Measurements from ENCODE around the gene SEMA3E. TPM values are rescaled to one million over a fixed set of nuclear protein-coding genes. Genes with fewer than 3 reads are reported as not detected.

The SEMA3E gene
- polyA plus RNA-seq, 1 donor from 2014 or later, result 0.98 TPM

DNA sequence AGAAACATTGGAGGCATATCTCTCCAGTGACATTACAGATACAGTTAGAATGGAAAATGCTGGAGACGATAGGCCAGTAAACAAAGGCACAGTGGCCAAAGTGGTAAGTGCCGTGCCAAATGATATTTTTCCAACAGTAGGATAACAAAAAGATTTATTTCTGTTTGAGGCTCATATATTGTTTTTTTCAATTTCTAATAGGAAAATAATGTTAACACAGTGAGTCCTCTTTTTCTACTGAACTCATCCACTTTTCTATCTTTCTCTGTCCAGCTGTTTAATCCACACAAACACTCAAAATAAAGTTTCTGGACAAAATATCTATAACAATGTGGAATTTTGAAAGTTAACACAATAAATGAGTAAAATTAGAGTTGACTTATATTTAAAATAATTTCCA lies 201.3 kb downstream of the SEMA3E start:
- H2AFZ ChIP-seq (ENCODE audit: low read depth, low read length), result no peak overlapping the region
- no peak overlapping the region for H3K4me3 ChIP-seq (ENCODE audit: low read length)

DNA sequence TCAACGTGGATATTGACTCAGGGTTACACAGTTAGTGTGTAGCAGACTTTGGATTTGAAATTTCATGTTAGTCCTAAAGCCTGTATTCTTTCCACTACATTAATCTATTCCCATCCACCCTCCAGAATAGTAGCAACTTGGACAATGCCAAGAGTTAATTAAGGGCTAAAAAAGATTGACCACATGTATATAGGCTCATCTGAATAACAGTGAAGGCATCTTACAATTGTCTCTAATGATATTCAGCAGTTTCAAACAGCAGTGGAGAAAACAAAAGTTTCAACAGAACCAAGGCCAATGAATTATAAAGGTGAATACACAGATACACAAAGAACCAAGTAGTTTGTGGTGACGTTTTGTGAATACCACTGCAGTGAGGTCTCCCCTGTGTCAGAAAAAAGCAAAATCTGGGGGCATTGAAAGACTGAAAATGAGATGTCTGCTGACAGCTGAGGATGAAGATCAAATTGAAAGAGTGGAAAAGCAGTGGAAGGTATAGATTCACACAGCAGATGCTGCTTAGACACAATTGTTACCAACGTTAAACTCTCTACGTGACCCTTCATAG lies 202.8 kb downstream of the SEMA3E start:
- H3K9me2 ChIP-seq (ENCODE audit: insufficient read depth, low read length), result no peaks in the 10 kb centered on the region
- H3K36me3 ChIP-seq (ENCODE audit: insufficient read depth, low read length), result no peaks in the 10 kb centered on the region
- no peaks in the 10 kb centered on the region for H3K9me3 ChIP-seq (ENCODE audit: low read length)
- H4K20me1 ChIP-seq (ENCODE audit: insufficient read depth), result no peaks in the 10 kb centered on the region
- H3K9ac ChIP-seq (ENCODE audit: low read length), result no peak overlapping the region
- no peak overlapping the region for H3K4me2 ChIP-seq (ENCODE audit: low read length)
- no peak overlapping the region for H3K4me3 ChIP-seq (ENCODE audit: low read length)
- H3K27me3 ChIP-seq (ENCODE audit: insufficient read depth, low read depth, low read length), result no peaks in the 10 kb centered on the region
- TF ChIP-seq CTCF (IDR thresholded peaks at IDR 0.05; ENCODE audit: poor library complexity, severe bottlenecking) (no peak), POLR2AphosphoS5 (IDR thresholded peaks at IDR 0.05) (no peak), MXI1 (conservative IDR thresholded peaks at IDR 0.05; ENCODE audit: poor library complexity, severe bottlenecking) (no peak), EP300 (conservative IDR thresholded peaks at IDR 0.05; ENCODE audit: poor library complexity, severe bottlenecking) (no peak), RAD21 (conservative IDR thresholded peaks at IDR 0.05) (no peak), TAF1 (IDR thresholded peaks at IDR 0.05; ENCODE audit: low read depth) (no peak)
- no peak overlapping the region for H2AFZ ChIP-seq (ENCODE audit: low read depth, low read length)
- no peaks in the 10 kb centered on the region for H3K79me2 ChIP-seq (replicated peaks; ENCODE audit: insufficient read depth, low read length)
- no peak overlapping the region for H3K27ac ChIP-seq (ENCODE audit: low read length)
- H3F3A ChIP-seq (ENCODE audit: insufficient read depth, low read length, poor library complexity, severe bottlenecking), result no peaks in the 10 kb centered on the region

More for the DNA sequence above, 201.3 kb downstream of the SEMA3E start:
- Histone ChIP-seq H4K20me1 (ENCODE audit: insufficient read depth) (no peaks in the 10 kb centered on the region), H3K27me3 (ENCODE audit: insufficient read depth, low read depth, low read length) (no peaks in the 10 kb centered on the region), H3K36me3 (ENCODE audit: insufficient read depth, low read length) (no peaks in the 10 kb centered on the region), H3K9me3 (ENCODE audit: low read length) (no peaks in the 10 kb centered on the region), H3K9ac (ENCODE audit: low read length) (no peak overlapping the region), H3K9me2 (ENCODE audit: insufficient read depth, low read length) (no peaks in the 10 kb centered on the region), H3K27ac (ENCODE audit: low read length) (no peak overlapping the region), H3K79me2 (replicated peaks; ENCODE audit: insufficient read depth, low read length) (no peaks in the 10 kb centered on the region), H3K4me2 (ENCODE audit: low read length) (no peak overlapping the region), H3F3A (ENCODE audit: insufficient read depth, low read length, poor library complexity, severe bottlenecking) (no peaks in the 10 kb centered on the region)
- no peak for TF ChIP-seq CTCF (IDR thresholded peaks at IDR 0.05; ENCODE audit: poor library complexity, severe bottlenecking)
- TF ChIP-seq EP300 (conservative IDR thresholded peaks at IDR 0.05; ENCODE audit: poor library complexity, severe bottlenecking), result no peak
- TF ChIP-seq TAF1 (IDR thresholded peaks at IDR 0.05; ENCODE audit: low read depth), result no peak
- no peak for TF ChIP-seq RAD21 (conservative IDR thresholded peaks at IDR 0.05)
- TF ChIP-seq MXI1 (conservative IDR thresholded peaks at IDR 0.05; ENCODE audit: poor library complexity, severe bottlenecking), result no peak
- TF ChIP-seq SMC3 (conservative IDR thresholded peaks at IDR 0.05; ENCODE audit: poor library complexity), result no peak
- TF ChIP-seq POLR2AphosphoS5 (IDR thresholded peaks at IDR 0.05), result no peak
- no peak for TF ChIP-seq EZH2 (IDR thresholded peaks at IDR 0.05; ENCODE audit: borderline replicate concordance, insufficient read depth, low read length, poor library complexity, severe bottlenecking)
- TF ChIP-seq REST (IDR thresholded peaks at IDR 0.05; ENCODE audit: borderline replicate concordance), result no peak

Measured in neural cell (in vitro differentiated cells).